Activated gamma-delta T cell treated with anti-CD3 and anti-CD28 coated beads, Interleukin-2, amount 50 U/mL, for 16 hours (primary cell): ENCODE data around the gene IL1RAPL1.

Experiments used
- DNase-seq: peaks from one replicate; pipeline ENCODE4 v3.0.0-alpha.2; 2020; ENCODE audit warnings: low read depth

IL1RAPL1 gene

GRCh38 chrX:28979877-28980276 lies 392.6 kb downstream of the IL1RAPL1 start:
- DNase-seq = no peak

GRCh38 chrX:28981952-28982351 lies 394.7 kb downstream of the IL1RAPL1 start:
- DNase-seq = no peak

- no peak for DNase-seq
These were observed 401.0 kb downstream of the IL1RAPL1 start for GRCh38 chrX:28988246-28988645.

- no peak for DNase-seq
These were observed 410.6 kb downstream of the IL1RAPL1 start for GRCh38 chrX:28997706-28998463.

GRCh38 chrX:28998609-28999135 lies 411.4 kb downstream of the IL1RAPL1 start:
- DNase-seq = no peak

- DNase-seq = no peak
These were observed 425.6 kb downstream of the IL1RAPL1 start for GRCh38 chrX:29012867-29013266.

GRCh38 chrX:29023207-29023606 lies 436.0 kb downstream of the IL1RAPL1 start:
- DNase-seq = no peak

GRCh38 chrX:29024871-29025270 lies 437.6 kb downstream of the IL1RAPL1 start:
- no peak for DNase-seq

GRCh38 chrX:29039501-29039900 lies 452.3 kb downstream of the IL1RAPL1 start:
- no peak for DNase-seq

- no peak for DNase-seq
These were observed 452.9 kb downstream of the IL1RAPL1 start for GRCh38 chrX:29040160-29040559.

- no peak for DNase-seq
These were observed 455.1 kb downstream of the IL1RAPL1 start for GRCh38 chrX:29042341-29042740.

- no peak for DNase-seq
These were observed 456.5 kb downstream of the IL1RAPL1 start for GRCh38 chrX:29043746-29044145.

- no peak for DNase-seq
These were observed 457.4 kb downstream of the IL1RAPL1 start for GRCh38 chrX:29044423-29045184.

- DNase-seq = no peak
These were observed 478.2 kb downstream of the IL1RAPL1 start for GRCh38 chrX:29065477-29065876.

- DNase-seq = no peak
These were observed 479.3 kb downstream of the IL1RAPL1 start for GRCh38 chrX:29066516-29066915.

GRCh38 chrX:29067351-29067750 lies 480.1 kb downstream of the IL1RAPL1 start:
- DNase-seq = no peak

- no peak for DNase-seq
These were observed 484.5 kb downstream of the IL1RAPL1 start for GRCh38 chrX:29071525-29072320.

GRCh38 chrX:29082558-29082957 lies 495.3 kb downstream of the IL1RAPL1 start:
- DNase-seq = no peak

GRCh38 chrX:29083823-29084222 lies 496.6 kb downstream of the IL1RAPL1 start:
- no peak for DNase-seq

- no peak for DNase-seq
These were observed 503.6 kb downstream of the IL1RAPL1 start for GRCh38 chrX:29090811-29091210.

GRCh38 chrX:29107231-29107630 lies 520.0 kb downstream of the IL1RAPL1 start:
- no peak for DNase-seq

- no peak for DNase-seq
These were observed 522.8 kb downstream of the IL1RAPL1 start for GRCh38 chrX:29110041-29110440.
